GM12878 (cell line): ENCODE measurements around the gene SSC4D. TPM values are rescaled to one million over a fixed set of nuclear protein-coding genes. Genes with fewer than 3 reads are reported as not detected.
A peak's percentile ranks its signal among the peaks of the same experiment; 100 is the strongest.

Experiments used
- BRCA1 ChIP-seq: IDR thresholded peaks from 2 replicates; pipeline ENCODE4 v1.6.1; 2011; ENCODE audit warnings: low read depth, low read length, improper control_type of control experiment
- CBX3 ChIP-seq: fragments of 200-600 bp; sonication (generic); IDR thresholded peaks from 2 replicates; pipeline ENCODE4 v1.6.1; 2016; ENCODE audit warnings: low read depth, borderline replicate concordance
- CREM ChIP-seq: IDR thresholded peaks from 2 replicates; pipeline ENCODE4 v1.6.1; 2014; ENCODE audit warnings: antibody characterized with exemption, low read depth
- EED ChIP-seq: sonication (generic); IDR thresholded peaks from 2 replicates; pipeline ENCODE4 v1.6.1; 2016; ENCODE audit warnings: antibody characterized with exemption, low read depth
- ESRRA ChIP-seq: IDR thresholded peaks from 2 replicates; pipeline ENCODE4 v1.6.1; 2012; ENCODE audit warnings: mild to moderate bottlenecking, low read length, improper control_type of control experiment
- HCFC1 ChIP-seq: fragments of 150-350 bp; IDR thresholded peaks from 2 replicates; pipeline ENCODE4 v1.6.1; 2014; ENCODE audit warnings: low read length
- HDGF ChIP-seq: fragments of 450-650 bp; IDR thresholded peaks from 2 replicates; pipeline ENCODE4 v1.6.1; 2016; ENCODE audit warnings: antibody characterized with exemption
- NR2F1 ChIP-seq: fragments of 450-650 bp; conservative IDR thresholded peaks from 2 replicates; pipeline ENCODE4 v1.6.1; 2017; ENCODE audit warnings: mild to moderate bottlenecking
- POLR2AphosphoS2 ChIP-seq: IDR thresholded peaks from 2 replicates; pipeline ENCODE4 v1.6.1; 2011; ENCODE audit warnings: low read depth, mild to moderate bottlenecking, low read length, improper control_type of control experiment, moderate library complexity
- RAD21 ChIP-seq: IDR thresholded peaks from 2 replicates; pipeline ENCODE4 v1.6.1; 2011; ENCODE audit warnings: mild to moderate bottlenecking, low read depth, low read length, moderate library complexity; ENCODE audit not compliant: insufficient read depth
- RFX5 ChIP-seq: IDR thresholded peaks from 2 replicates; pipeline ENCODE4 v1.6.1; 2011; ENCODE audit warnings: low read depth, low read length, improper control_type of control experiment
- SPI1 ChIP-seq: IDR thresholded peaks from 2 replicates; pipeline ENCODE4 v1.6.1; 2011; ENCODE audit warnings: low read depth, mild to moderate bottlenecking, low read length, moderate library complexity, borderline replicate concordance; ENCODE audit not compliant: insufficient read depth
- SRF ChIP-seq, 2 experiments: IDR thresholded peaks; 2 replicates each; pipeline ENCODE4 v1.6.1; 2011; ENCODE audit warnings: low read depth in 2 of 2, low read length in 2 of 2, mild to moderate bottlenecking in 1 of 2, moderate library complexity in 1 of 2
- STAT1 ChIP-seq: fragments of 450-650 bp; conservative IDR thresholded peaks from 2 replicates; pipeline ENCODE4 v1.6.1; 2014; ENCODE audit warnings: antibody characterized with exemption, mild to moderate bottlenecking
- TARDBP ChIP-seq: IDR thresholded peaks from 2 replicates; pipeline ENCODE4 v1.6.1; 2016; ENCODE audit warnings: borderline replicate concordance
- TCF12 ChIP-seq: IDR thresholded peaks from 2 replicates; pipeline ENCODE4 v1.6.1; 2011; ENCODE audit warnings: low read depth, mild to moderate bottlenecking, low read length
- YBX1 ChIP-seq: fragments of 450-650 bp; IDR thresholded peaks from 2 replicates; pipeline ENCODE4 v1.6.1; 2016; ENCODE audit warnings: antibody characterized with exemption
- ZNF384 ChIP-seq: IDR thresholded peaks from 2 replicates; pipeline ENCODE4 v1.6.1; 2012; ENCODE audit warnings: low read depth, mild to moderate bottlenecking, low read length, improper control_type of control experiment, borderline replicate concordance
- ZSCAN29 ChIP-seq: fragments of 450-650 bp; IDR thresholded peaks from 2 replicates; pipeline ENCODE4 v1.6.1; 2017; ENCODE audit warnings: mild to moderate bottlenecking, moderate library complexity
- polyA plus RNA-seq, 11 experiments: library from polyadenylated mRNA; depleted of rRNA in 4 of 11; unstranded in 6 of 11; stranded (reverse) in 5 of 11; fragments of >200 nt; fragmentation: Nextera tagmentation in 4 of 11; fragmentation: Illumina TruSeq in 1 of 11; extraction: Ambion mirVana in 4 of 11; extraction: Trizol in 1 of 11; gene quantifications; 1 replicate in 1 of 11; 2 replicates in 10 of 11; pipeline versions ENCODE4 v1.2.1 to v1.2.3, GENCODE V29; 2011 to 2016; ENCODE audit warnings: inconsistent platforms in 2 of 11, missing spikeins in 2 of 11, low read depth in 1 of 11
- total RNA-seq, 4 experiments: library from RNA; depleted of rRNA in 3 of 4; stranded (reverse); fragments of >200 nt in 3 of 4; fragmentation: Illumina TruSeq in 1 of 4; extraction: Trizol in 1 of 4; gene quantifications; 2 replicates each; pipeline versions ENCODE4 v1.2.1 to v1.2.3, GENCODE V29; 2013 to 2021
- TF ChIP-seq, protein P1 (sequence below): fragments of 450-650 bp; IDR thresholded peaks from 2 replicates; pipeline ENCODE4 v1.6.1; 2014; ENCODE audit warnings: mild to moderate bottlenecking
- TF ChIP-seq, protein P2 (sequence below): fragments of 450-650 bp; IDR thresholded peaks from 2 replicates; pipeline ENCODE4 v1.6.1; 2018; ENCODE audit warnings: borderline replicate concordance, mild to moderate bottlenecking; ENCODE audit not compliant: partially characterized antibody
- TF ChIP-seq, protein P3 (sequence below): fragments of 450-650 bp; IDR thresholded peaks from 2 replicates; pipeline ENCODE4 v1.6.1; 2017; ENCODE audit warnings: mild to moderate bottlenecking
- TF ChIP-seq, protein P4 (sequence below): IDR thresholded peaks from 2 replicates; pipeline ENCODE4 v1.6.1; 2012; ENCODE audit warnings: low read depth, low read length, improper control_type of control experiment
- TF ChIP-seq, protein P5 (sequence below): fragments of 450-650 bp; IDR thresholded peaks from 2 replicates; pipeline ENCODE4 v1.6.1; 2016; ENCODE audit warnings: mild to moderate bottlenecking

SSC4D gene
- total and polyA plus RNA-seq, 10 of the 15 experiments (the other 5 are each of a cell fraction or from before 2014, with no cell fraction given), result 0.08 to 0.79 (median 0.25) TPM; not detected in 1

DNA sequence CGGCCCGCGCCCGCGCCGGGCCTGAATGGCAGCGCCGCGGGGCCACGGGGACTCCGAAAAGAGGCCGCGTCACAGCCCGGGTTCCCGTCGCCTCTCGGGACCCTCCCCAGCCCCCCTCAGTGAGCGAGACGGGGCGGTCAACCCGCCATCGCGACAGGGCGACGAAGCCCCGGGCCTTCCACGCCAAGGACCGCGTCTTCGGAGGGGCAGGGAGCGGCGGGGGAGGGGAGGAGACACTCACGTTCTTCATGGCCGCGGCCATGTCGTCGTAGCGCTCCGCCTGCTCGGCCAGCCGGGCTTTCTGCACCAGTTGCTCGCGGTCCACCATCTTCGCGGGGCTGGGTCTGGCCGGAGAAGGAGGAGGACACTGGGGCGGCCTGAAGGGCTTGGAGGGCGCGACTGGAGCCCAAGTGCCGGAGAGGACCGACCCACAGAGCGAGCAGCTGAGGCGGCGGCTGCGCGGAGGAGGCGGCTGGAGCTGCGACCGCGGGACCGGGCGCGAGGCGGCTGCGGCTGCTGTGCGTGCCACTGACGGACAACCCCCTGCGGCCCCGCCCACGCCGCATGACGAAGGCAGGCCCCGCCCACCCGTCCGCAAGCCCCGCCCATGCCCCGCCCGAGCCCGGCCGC lies 50.9 kb downstream of the SSC4D start, which contains the start of gene YWHAG (continued):
- TF ChIP-seq, protein P1, sequence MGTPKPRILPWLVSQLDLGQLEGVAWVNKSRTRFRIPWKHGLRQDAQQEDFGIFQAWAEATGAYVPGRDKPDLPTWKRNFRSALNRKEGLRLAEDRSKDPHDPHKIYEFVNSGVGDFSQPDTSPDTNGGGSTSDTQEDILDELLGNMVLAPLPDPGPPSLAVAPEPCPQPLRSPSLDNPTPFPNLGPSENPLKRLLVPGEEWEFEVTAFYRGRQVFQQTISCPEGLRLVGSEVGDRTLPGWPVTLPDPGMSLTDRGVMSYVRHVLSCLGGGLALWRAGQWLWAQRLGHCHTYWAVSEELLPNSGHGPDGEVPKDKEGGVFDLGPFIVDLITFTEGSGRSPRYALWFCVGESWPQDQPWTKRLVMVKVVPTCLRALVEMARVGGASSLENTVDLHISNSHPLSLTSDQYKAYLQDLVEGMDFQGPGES, result no peak
- TF ChIP-seq SPI1 (no peak; the same call in 1 of the 2 replicates), ESRRA (no peak), EED (0 out of 2 replicates have a peak, but pooled peaks have one; percentile 7), CBX3 (no peak), TARDBP (no peak), POLR2AphosphoS2 (peak; percentile 90; the same call in 1 of the 2 replicates), HCFC1 (peak; percentile 39; the same call in 1 of the 2 replicates), BRCA1 (no peak), STAT1 (no peak), NR2F1 (peak; percentile 47; the same call in 1 of the 2 replicates), ZSCAN29 (no peak; the same call in 1 of the 2 replicates), RAD21 (no peak), RFX5 (peak; percentile 32; the same call in 1 of the 2 replicates), SRF (IDR thresholded peaks at IDR 0.05; ENCODE audit: low read depth in 2 of 2, low read length in 2 of 2) (0 out of 4 replicates have a peak, but pooled peaks of 1 of the 2 experiments have one; percentile 2), HDGF (no peak), YBX1 (no peak), CREM (no peak), ZNF384 (no peak), TCF12 (peak; percentile 87)
- TF ChIP-seq, protein P2, sequence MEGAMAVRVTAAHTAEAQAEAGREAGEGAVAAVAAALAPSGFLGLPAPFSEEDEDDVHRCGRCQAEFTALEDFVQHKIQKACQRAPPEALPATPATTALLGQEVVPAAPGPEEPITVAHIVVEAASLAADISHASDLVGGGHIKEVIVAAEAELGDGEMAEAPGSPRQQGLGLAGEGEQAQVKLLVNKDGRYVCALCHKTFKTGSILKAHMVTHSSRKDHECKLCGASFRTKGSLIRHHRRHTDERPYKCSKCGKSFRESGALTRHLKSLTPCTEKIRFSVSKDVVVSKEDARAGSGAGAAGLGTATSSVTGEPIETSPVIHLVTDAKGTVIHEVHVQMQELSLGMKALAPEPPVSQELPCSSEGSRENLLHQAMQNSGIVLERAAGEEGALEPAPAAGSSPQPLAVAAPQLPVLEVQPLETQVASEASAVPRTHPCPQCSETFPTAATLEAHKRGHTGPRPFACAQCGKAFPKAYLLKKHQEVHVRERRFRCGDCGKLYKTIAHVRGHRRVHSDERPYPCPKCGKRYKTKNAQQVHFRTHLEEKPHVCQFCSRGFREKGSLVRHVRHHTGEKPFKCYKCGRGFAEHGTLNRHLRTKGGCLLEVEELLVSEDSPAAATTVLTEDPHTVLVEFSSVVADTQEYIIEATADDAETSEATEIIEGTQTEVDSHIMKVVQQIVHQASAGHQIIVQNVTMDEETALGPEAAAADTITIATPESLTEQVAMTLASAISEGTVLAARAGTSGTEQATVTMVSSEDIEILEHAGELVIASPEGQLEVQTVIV, result no peak
- TF ChIP-seq, protein P3, sequence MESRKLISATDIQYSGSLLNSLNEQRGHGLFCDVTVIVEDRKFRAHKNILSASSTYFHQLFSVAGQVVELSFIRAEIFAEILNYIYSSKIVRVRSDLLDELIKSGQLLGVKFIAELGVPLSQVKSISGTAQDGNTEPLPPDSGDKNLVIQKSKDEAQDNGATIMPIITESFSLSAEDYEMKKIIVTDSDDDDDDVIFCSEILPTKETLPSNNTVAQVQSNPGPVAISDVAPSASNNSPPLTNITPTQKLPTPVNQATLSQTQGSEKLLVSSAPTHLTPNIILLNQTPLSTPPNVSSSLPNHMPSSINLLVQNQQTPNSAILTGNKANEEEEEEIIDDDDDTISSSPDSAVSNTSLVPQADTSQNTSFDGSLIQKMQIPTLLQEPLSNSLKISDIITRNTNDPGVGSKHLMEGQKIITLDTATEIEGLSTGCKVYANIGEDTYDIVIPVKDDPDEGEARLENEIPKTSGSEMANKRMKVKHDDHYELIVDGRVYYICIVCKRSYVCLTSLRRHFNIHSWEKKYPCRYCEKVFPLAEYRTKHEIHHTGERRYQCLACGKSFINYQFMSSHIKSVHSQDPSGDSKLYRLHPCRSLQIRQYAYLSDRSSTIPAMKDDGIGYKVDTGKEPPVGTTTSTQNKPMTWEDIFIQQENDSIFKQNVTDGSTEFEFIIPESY, result no peak
- TF ChIP-seq, protein P4, sequence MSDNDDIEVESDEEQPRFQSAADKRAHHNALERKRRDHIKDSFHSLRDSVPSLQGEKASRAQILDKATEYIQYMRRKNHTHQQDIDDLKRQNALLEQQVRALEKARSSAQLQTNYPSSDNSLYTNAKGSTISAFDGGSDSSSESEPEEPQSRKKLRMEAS, result peak; percentile 45; the same call in 1 of the 2 replicates
- TF ChIP-seq, protein P5, sequence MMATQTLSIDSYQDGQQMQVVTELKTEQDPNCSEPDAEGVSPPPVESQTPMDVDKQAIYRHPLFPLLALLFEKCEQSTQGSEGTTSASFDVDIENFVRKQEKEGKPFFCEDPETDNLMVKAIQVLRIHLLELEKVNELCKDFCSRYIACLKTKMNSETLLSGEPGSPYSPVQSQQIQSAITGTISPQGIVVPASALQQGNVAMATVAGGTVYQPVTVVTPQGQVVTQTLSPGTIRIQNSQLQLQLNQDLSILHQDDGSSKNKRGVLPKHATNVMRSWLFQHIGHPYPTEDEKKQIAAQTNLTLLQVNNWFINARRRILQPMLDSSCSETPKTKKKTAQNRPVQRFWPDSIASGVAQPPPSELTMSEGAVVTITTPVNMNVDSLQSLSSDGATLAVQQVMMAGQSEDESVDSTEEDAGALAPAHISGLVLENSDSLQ, result peak; percentile 11; the same call in 1 of the 2 replicates
